Adrenal gland (tissue), 12 donors: ENCODE measurements around the gene REM2. TPM values are rescaled to one million over a fixed set of nuclear protein-coding genes. Genes with fewer than 3 reads are reported as not detected.

Source experiments
- DNase-seq, 7 donors: peaks; one replicate each; pipeline ENCODE4 v3.0.0-alpha.2; 2019 to 2020
- H3K27ac ChIP-seq, 5 donors: fragments of 200-600 bp; sonication (generic) in 4 of 5; 1 replicate in 3 of 5; 2 replicates in 2 of 5; pipeline versions ENCODE4 v1.5.1 to v1.8.0; 2016 to 2020; ENCODE audit warnings: mild to moderate bottlenecking in 1 of 5
- H3K27me3 ChIP-seq: fragments of 200-600 bp; 2 replicates; pipeline ENCODE4 v1.8.0; 2021
- H3K36me3 ChIP-seq, 2 donors: fragments of 200-600 bp; replicated peaks in 1 of 2; 1 replicate in 1 of 2; 2 replicates in 1 of 2; pipeline versions ENCODE4 v1.5.1 to v1.8.0; 2018 to 2022
- H3K4me1 ChIP-seq, 2 donors: fragments of 200-600 bp; replicated peaks in 1 of 2; 1 replicate in 1 of 2; 2 replicates in 1 of 2; pipeline versions ENCODE4 v1.5.1 to v1.8.0; 2018 to 2021
- H3K4me3 ChIP-seq, 4 donors: fragments of 200-600 bp; sonication (generic) in 3 of 4; one replicate each; pipeline ENCODE4 v1.5.1; 2016 to 2018
- H3K9me3 ChIP-seq, 3 donors: fragments of 200-600 bp; sonication (generic) in 1 of 3; replicated peaks in 1 of 3; 1 replicate in 2 of 3; 2 replicates in 1 of 3; pipeline versions ENCODE4 v1.5.1 to v1.8.0; 2016 to 2021
- CTCF ChIP-seq, 6 experiments: fragments of 450-650 bp in 4 of 6; fragments of 200-600 bp in 2 of 6; sonication (generic) in 1 of 6; IDR thresholded peaks; 1 replicate in 5 of 6; 2 replicates in 1 of 6; pipeline versions ENCODE4 v1.5.1 to v1.8.0; 2016 to 2021; ENCODE audit warnings: antibody characterized with exemption in 6 of 6, mild to moderate bottlenecking in 2 of 6, moderate library complexity in 1 of 6
- POLR2A ChIP-seq, 2 donors: fragments of 450-650 bp; IDR thresholded peaks; one replicate each; pipeline ENCODE4 v1.6.1; 2017; ENCODE audit warnings: antibody characterized with exemption in 2 of 2, mild to moderate bottlenecking in 2 of 2, moderate library complexity in 1 of 2
- WGBS, 4 donors: extraction: QIAGEN DNeasy Blood & Tissue Kit in 2 of 4; methylation state at CpG; one replicate each; pipeline versions ENCODE4 v1.1.5 to v1.1.7; 2013 to 2017; 5-methylcytosine and 5-hydroxymethylcytosine counted together
- intact Hi-C, 2 donors: fragments of 100-400 bp; cut with DNase I; formaldehyde crosslinking; loops; one replicate each; pipeline versions ENCODE4 v1.14.1 to v1.15.0; 2022 to 2023
- polyA plus RNA-seq, 3 donors: library from polyadenylated mRNA; stranded (reverse); fragments of 200-250 nt in 2 of 3; fragments of 350-450 nt in 1 of 3; fragmentation: Illumina TruSeq in 1 of 3; extraction: RNeasy Lipid Tissue Mini Kit (QIAGEN cat#74804) in 1 of 3; gene quantifications; one replicate each; pipeline ENCODE4 v1.2.3, GENCODE V29; 2013 to 2014
- total RNA-seq, 9 donors: library from RNA; depleted of rRNA in 4 of 9; stranded (reverse); fragments of >200 nt in 4 of 9; fragments of 120-200 nt in 1 of 9; fragmentation: NEBNext Ultra II Directional in 1 of 9; extraction: Animal tissue kit (Norgen Biotek cat#: 25700) in 1 of 9; gene quantifications; one replicate each; pipeline versions ENCODE4 v1.1.0 to v1.2.4, GENCODE V29; 2013 to 2023
- donor health status: healthy with polysubstance abuse.
- donor health status: Bipolar disorder and iron deficiency.
- donor health status: DM: yes; HTN: yes; CAD: no.
- donor health status: DM: no; HTN: no; CAD: no.
- donor health status: DM: no; HTN: no; CAD: no.
- donor health status: DM: yes; HTN: yes; CAD: no.

Gene REM2
- total and polyA plus RNA-seq, 12 donors, result 0.09 to 1.2 (median 0.26) TPM; not detected in 4

GRCh38 chr14:22872033-22872832 lies 10.8 kb upstream of the REM2 start:
- TF ChIP-seq CTCF (IDR thresholded peaks at IDR 0.05) (peak; percentile 88 to 95 (median 92)), POLR2A (IDR thresholded peaks at IDR 0.05) (peak in 1 of 2 donors; percentile 14)
- Histone ChIP-seq H3K27ac (peak overlapping the region; percentile 83 to 97 (median 93)), H3K27me3 (no peaks in the 10 kb centered on the region), H3K4me1 (peaks cover 15 to 19% of the 10 kb centered on the region in 2 donors), H3K4me3 (peak overlapping the region; percentile 57 to 96 (median 88)), H3K9me3 (no peaks in the 10 kb centered on the region), H3K36me3 (peaks cover 0 to 40% of the 10 kb centered on the region in 2 donors)
- DNase-seq, result peak; percentile 69 to 95 (median 82)
- WGBS, 4 donors, result 0 to 1% (median 0%) methylated on average over 20 to 45 of the region's 45 CpGs
- intact Hi-C loops, result no loop called here

- 47 to 53% (median 51%) methylated on average over 10 of the region's 10 CpGs for WGBS, 4 donors
- peak in 1 of 7 donors; percentile 48 for DNase-seq
- no peaks in the 10 kb centered on the region for H3K27me3 ChIP-seq
- H3K4me3 ChIP-seq, result peak overlapping the region in 2 of 4 donors; percentile 88 to 89
- no peaks in the 10 kb centered on the region for H3K9me3 ChIP-seq
- intact Hi-C loops, result no loop called here
- peaks cover 15 to 19% of the 10 kb centered on the region in 2 donors for H3K4me1 ChIP-seq
- peaks cover 0 to 47% of the 10 kb centered on the region in 2 donors for H3K36me3 ChIP-seq
- TF ChIP-seq CTCF (IDR thresholded peaks at IDR 0.05), result peak in 2 of 6 experiments; percentile 13 to 20
- TF ChIP-seq POLR2A (IDR thresholded peaks at IDR 0.05), result no peak
- H3K27ac ChIP-seq, result peak overlapping the region in 3 of 5 donors; percentile 93 to 97 (median 95)
Observed at GRCh38 chr14:22872833-22873520, 10.0 kb upstream of the REM2 start.

GRCh38 chr14:22875003-22875747 lies 7.8 kb upstream of the REM2 start:
- H3K4me3 ChIP-seq, result no peak overlapping the region
- no peak for TF ChIP-seq POLR2A (IDR thresholded peaks at IDR 0.05)
- TF ChIP-seq CTCF (IDR thresholded peaks at IDR 0.05), result no peak
- no peaks in the 10 kb centered on the region for H3K9me3 ChIP-seq
- no peak overlapping the region for H3K27ac ChIP-seq
- no peaks in the 10 kb centered on the region for H3K27me3 ChIP-seq
- peaks cover 14 to 18% of the 10 kb centered on the region in 2 donors for H3K4me1 ChIP-seq
- intact Hi-C loops, result no loop called here
- peak in 1 of 7 donors; percentile 46 for DNase-seq
- H3K36me3 ChIP-seq, result peaks cover 0 to 56% of the 10 kb centered on the region in 2 donors
- 93 to 95% (median 93%) methylated on average over 9 to 15 of the region's 15 CpGs for WGBS, 4 donors
